Measurements from ENCODE around the gene PLAC1.

GRCh38 chrX:134649770-134650169 lies 8.5 kb downstream of the PLAC1 start:
- no peak for TF ChIP-seq EZH2 (IDR thresholded peaks at IDR 0.05)
- no peak for TF ChIP-seq POLR2AphosphoS5 (IDR thresholded peaks at IDR 0.05; ENCODE audit: borderline replicate concordance, low read depth, low read length)
- TF ChIP-seq FOXP2 (optimal IDR thresholded peaks at IDR 0.05; ENCODE audit: control extremely low read depth, extremely low read length, insufficient read depth), result no peak

Data from SK-N-MC (cell line).